GM21529 (cell line): ENCODE data around the gene PRKCZ.
A peak's percentile ranks its signal among the peaks of the same experiment; 100 is the strongest.

Experiments
- ATAC-seq: cut with Tn5 transposase; IDR thresholded peaks from one replicate; pipeline ENCODE4 v1.9.1; 2021; ENCODE audit not compliant: unreplicated experiment

The PRKCZ gene

GRCh38 chr1:2224631-2225428, 174.6 kb downstream of the PRKCZ start:
- ATAC-seq = no peak

DNA sequence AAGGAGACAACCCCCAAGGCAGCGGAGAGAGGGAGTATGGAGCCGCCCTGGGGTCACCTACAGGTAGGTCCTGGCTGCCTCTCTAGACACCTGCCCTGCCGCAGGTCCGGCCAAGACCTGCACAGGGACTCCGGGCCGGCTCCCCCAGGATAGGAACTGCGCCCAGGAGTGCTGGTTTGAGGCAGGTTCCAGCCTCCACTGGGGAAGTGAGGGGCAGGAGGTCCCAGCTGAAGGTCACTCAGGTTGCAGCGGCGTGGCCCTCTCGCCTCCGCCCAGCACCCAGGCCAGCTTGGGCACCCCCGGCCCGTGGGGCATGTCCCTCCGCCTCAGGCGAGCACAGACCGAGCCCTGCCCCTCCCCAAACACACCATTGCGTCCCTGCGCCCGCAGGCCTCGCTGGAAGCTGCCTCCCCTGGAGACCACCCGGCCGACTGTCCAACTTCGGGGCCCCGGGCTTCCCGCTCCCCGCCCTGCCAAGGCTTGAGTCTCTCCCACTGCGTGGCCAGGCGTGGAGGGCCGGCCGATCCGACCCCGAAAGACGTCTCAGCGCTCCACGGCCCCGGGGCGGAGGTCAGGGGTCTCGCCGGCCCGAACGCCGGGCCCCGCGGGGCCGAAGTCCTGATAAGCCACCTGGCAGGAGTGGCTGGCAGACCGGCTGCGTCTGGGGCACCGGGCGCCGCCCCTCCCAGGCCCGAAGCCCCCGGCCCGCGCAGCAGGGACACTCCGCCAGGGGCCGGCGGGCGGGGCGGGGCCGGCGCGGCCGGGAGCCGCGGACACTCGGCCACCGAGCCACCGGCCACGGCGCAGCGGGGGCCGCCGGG, 176.5 kb downstream of the PRKCZ start:
- ATAC-seq = peak; percentile 2

- peak; percentile 81 for ATAC-seq
These were observed 177.3 kb downstream of the PRKCZ start for GRCh38 chr1:2227346-2228156.

GRCh38 chr1:2228157-2228594, 178.0 kb downstream of the PRKCZ start, which contains the start of gene SKI:
Gene SKI (plus strand): TSS chr1:2228319. CDS start chr1:2228767, 448 bp downstream.
- ATAC-seq = no peak

DNA sequence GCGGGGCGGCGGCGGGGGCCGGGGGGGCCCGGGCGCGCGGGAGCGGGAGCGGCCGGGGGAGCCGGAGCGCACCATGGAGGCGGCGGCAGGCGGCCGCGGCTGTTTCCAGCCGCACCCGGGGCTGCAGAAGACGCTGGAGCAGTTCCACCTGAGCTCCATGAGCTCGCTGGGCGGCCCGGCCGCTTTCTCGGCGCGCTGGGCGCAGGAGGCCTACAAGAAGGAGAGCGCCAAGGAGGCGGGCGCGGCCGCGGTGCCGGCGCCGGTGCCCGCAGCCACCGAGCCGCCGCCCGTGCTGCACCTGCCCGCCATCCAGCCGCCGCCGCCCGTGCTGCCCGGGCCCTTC, 178.5 kb downstream of the PRKCZ start:
- no peak for ATAC-seq

- no peak for ATAC-seq
These were observed 179.0 kb downstream of the PRKCZ start for GRCh38 chr1:2229037-2229864.

DNA sequence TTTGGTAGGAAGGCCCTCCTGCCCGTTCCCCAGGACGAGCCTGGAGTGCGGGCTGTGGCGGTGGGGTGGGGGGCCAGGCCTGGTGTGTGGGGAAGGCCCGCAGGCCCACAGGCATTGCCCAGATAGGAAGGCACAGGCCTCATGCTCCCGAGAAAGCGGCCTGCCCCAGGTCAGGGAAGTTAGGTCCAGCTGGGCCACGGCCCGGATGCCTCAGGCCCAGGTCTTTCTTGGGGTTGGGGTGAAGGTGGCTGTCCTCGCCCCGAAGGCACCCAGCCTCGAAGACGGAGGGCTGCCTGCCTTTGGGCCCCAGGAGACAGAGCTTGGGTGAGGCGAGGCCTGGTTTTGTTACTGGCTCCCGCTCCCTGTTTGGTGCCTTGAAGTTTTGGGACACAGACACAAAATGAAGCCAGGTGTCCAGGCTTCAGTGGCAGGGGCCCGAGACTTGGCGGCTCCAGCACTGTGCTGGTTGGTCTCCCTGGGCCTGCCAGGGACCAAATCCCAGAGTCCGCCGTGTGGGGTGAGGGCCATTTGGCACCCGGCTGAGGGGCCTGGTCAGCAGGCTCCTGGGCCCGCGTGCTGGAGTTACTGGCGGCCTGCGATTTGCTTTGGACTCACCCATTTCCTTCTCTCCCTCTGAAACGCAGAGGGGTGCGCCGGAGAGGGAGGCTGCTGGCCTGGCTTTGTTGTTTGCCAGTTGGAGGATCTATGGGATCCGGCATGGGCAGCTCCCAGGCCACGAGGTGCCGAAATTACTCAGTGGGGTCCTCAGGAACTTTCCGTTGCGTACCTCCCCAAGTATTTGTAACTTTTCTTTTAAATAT, 179.9 kb downstream of the PRKCZ start:
- ATAC-seq = no peak

GRCh38 chr1:2230781-2231531, 180.7 kb downstream of the PRKCZ start:
- ATAC-seq = no peak

DNA sequence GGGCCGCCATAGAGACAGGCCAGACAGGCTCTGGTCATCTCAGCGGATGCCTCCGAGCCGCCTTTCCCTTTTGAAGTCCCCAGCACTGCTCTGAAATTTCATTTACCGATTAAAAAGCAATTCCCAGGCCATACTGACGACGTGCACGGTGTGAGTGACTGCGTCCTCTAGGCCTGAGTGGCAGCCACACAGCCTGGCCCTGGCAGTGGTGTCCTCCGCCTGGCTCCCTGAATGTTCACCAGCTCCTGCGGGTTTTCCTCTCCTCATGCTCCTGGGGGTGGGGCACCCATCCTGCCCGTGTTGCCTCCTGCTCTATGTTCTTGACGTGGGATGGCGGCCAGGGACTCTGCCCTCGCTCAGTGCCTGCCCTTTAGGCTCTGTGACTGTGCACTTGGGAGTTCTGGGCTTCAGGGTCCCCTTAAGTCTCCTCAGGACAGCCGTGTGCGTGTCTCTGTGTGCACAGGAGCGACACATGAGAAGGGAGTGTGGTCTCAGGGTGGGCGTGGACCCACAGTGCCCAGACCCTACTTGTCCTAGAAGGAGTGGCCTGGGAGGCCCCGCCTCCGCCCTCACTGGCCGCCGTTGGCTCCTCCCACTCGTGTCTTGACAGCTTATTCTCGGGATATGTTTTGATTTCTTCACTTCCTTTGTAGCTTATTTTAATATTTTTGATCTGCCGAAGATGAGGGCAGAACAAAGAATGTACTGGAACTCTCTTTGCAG, 181.5 kb downstream of the PRKCZ start:
- ATAC-seq = no peak

DNA sequence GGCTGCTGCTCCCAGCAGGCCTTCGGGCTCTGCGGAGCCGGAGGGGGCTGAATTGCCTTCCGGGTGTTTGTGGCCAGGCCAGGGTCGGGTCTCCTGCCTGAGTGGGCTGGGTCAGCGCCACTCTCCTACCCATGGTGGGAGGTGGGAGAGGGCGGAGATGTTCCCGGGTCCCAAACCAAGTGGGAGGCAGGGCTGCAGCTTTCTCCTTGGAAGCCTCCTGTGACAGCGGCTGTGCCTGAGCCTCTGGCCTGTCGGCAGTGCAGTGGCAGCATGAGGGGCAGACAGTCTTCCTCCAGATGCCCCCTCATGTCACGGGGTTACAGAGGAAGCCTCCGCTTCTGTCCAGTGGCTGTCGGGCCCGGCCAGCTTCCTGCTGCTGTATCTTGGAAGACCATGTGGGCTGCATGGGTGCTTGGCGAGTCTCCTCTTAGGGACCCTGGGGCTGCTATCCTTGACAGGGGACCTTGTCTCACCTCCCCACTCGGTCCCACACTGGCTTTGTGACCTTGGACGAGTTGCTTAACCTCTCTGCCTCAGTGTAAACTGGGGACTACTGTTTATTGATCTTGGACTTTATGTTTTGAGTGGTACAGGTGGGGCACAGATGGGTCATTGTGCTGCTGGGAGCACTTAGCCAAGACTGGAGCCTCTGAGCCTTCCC, 182.2 kb downstream of the PRKCZ start:
- no peak for ATAC-seq

- ATAC-seq = no peak
These were observed 182.8 kb downstream of the PRKCZ start for GRCh38 chr1:2232916-2233438.

DNA sequence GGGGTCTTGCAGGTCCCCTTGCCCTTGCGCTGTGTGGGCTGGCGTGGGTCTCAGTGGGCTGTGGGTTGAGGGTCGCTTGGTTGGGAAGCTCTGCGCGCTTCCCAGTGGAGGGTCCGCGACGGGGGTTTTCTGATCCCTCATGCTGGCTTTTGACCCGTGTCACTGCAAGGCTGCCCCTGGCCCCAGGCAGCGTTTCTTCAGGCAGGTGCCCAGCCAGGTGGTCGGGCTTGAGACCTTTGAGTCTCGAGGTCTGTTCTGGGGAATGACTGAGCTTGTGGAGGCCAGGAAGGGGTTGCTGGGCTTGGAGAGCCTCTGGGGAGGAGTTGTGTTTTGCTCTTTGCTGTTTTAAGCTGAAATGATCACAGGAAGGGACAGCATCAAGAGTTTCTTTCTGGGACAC, 183.3 kb downstream of the PRKCZ start:
- no peak for ATAC-seq

- peak; percentile 53 for ATAC-seq
These were observed 184.0 kb downstream of the PRKCZ start for GRCh38 chr1:2233997-2234761.

GRCh38 chr1:2234762-2235113, 184.5 kb downstream of the PRKCZ start:
- ATAC-seq = no peak
